ENCODE data around the gene CMYA5. TPM values are rescaled to one million over a fixed set of nuclear protein-coding genes. Genes with fewer than 3 reads are reported as not detected.

CMYA5 gene
- total RNA-seq, 2 donors from 2014 or later: 1.6 to 5.6 TPM

GRCh38 chr5:79750611-79751510 lies 61.2 kb downstream of the CMYA5 start:
- DNase-seq (ENCODE audit: low spot score): no peak
- no peaks in the 10 kb centered on the region for H3K36me3 ChIP-seq
- no peaks in the 10 kb centered on the region for H3K4me1 ChIP-seq (ENCODE audit: control insufficient read depth in 1 of 2, low read depth in 2 of 2)
- TF ChIP-seq CTCF (IDR thresholded peaks at IDR 0.05): no peak
- no peaks in the 10 kb centered on the region for H3K27me3 ChIP-seq (replicated peaks; ENCODE audit: insufficient read depth)
- no peak overlapping the region for H3K4me3 ChIP-seq
- H3K27ac ChIP-seq: no peak overlapping the region
- no peak for ATAC-seq (ENCODE audit: insufficient number of reproducible peaks, low FRiP score, low read depth)
- H3K9me3 ChIP-seq: no peaks in the 10 kb centered on the region

GRCh38 chr5:79753092-79753491 lies 63.5 kb downstream of the CMYA5 start:
- H3K27ac ChIP-seq: no peak overlapping the region
- H3K4me3 ChIP-seq: no peak overlapping the region
- no peak for TF ChIP-seq CTCF (IDR thresholded peaks at IDR 0.05)
- no peaks in the 10 kb centered on the region for H3K36me3 ChIP-seq
- no peaks in the 10 kb centered on the region for H3K9me3 ChIP-seq
- no peaks in the 10 kb centered on the region for H3K27me3 ChIP-seq (replicated peaks; ENCODE audit: insufficient read depth)
- H3K4me1 ChIP-seq (ENCODE audit: control insufficient read depth in 1 of 2, low read depth in 2 of 2): no peaks in the 10 kb centered on the region
- no peak for DNase-seq (ENCODE audit: low spot score)
- no peak for ATAC-seq (ENCODE audit: insufficient number of reproducible peaks, low FRiP score, low read depth)

GRCh38 chr5:79753877-79754645 lies 64.4 kb downstream of the CMYA5 start:
- Histone ChIP-seq H3K4me3 (no peak overlapping the region), H3K4me1 (ENCODE audit: control insufficient read depth in 1 of 2, low read depth in 2 of 2) (no peaks in the 10 kb centered on the region), H3K27me3 (replicated peaks; ENCODE audit: insufficient read depth) (no peaks in the 10 kb centered on the region), H3K36me3 (no peaks in the 10 kb centered on the region), H3K27ac (no peak overlapping the region), H3K9me3 (no peaks in the 10 kb centered on the region)
- no peak for ATAC-seq (ENCODE audit: insufficient number of reproducible peaks, low FRiP score, low read depth)
- no peak for DNase-seq (ENCODE audit: low spot score)
- no peak for TF ChIP-seq CTCF (IDR thresholded peaks at IDR 0.05)

GRCh38 chr5:79754865-79755555 lies 65.4 kb downstream of the CMYA5 start:
- no peaks in the 10 kb centered on the region for H3K4me1 ChIP-seq (ENCODE audit: control insufficient read depth in 1 of 2, low read depth in 2 of 2)
- H3K27ac ChIP-seq: no peak overlapping the region
- H3K36me3 ChIP-seq: no peaks in the 10 kb centered on the region
- no peak for DNase-seq (ENCODE audit: low spot score)
- ATAC-seq (ENCODE audit: insufficient number of reproducible peaks, low FRiP score, low read depth): no peak
- no peaks in the 10 kb centered on the region for H3K27me3 ChIP-seq (replicated peaks; ENCODE audit: insufficient read depth)
- no peaks in the 10 kb centered on the region for H3K9me3 ChIP-seq
- TF ChIP-seq CTCF (IDR thresholded peaks at IDR 0.05): no peak
- H3K4me3 ChIP-seq: no peak overlapping the region

- Histone ChIP-seq H3K9me3 (no peaks in the 10 kb centered on the region), H3K4me3 (no peak overlapping the region), H3K4me1 (ENCODE audit: control insufficient read depth in 1 of 2, low read depth in 2 of 2) (no peaks in the 10 kb centered on the region), H3K36me3 (no peaks in the 10 kb centered on the region), H3K27ac (no peak overlapping the region), H3K27me3 (replicated peaks; ENCODE audit: insufficient read depth) (no peaks in the 10 kb centered on the region)
- no peak for ATAC-seq (ENCODE audit: insufficient number of reproducible peaks, low FRiP score, low read depth)
- DNase-seq (ENCODE audit: low spot score): no peak
- TF ChIP-seq CTCF (IDR thresholded peaks at IDR 0.05): no peak
Measured at GRCh38 chr5:79756076-79756475, 66.4 kb downstream of the CMYA5 start.
